H9 (cell line): ENCODE results near the gene C7. TPM values are rescaled to one million over a fixed set of nuclear protein-coding genes. Genes with fewer than 3 reads are reported as not detected.

Experiments
- DNase-seq: peaks from one replicate; pipeline ENCODE4 v3.0.0-alpha.2; 2017
- H2AFZ ChIP-seq: one replicate; pipeline ENCODE4 v1.6.1; 2013; ENCODE audit warnings: mild to moderate bottlenecking, low read length, control low read depth, moderate library complexity
- H2AK5ac ChIP-seq: 2 replicates; pipeline ENCODE4 v1.6.1; 2013; ENCODE audit warnings: low read length, control low read depth, mixed read lengths; ENCODE audit not compliant: insufficient read length
- H2BK120ac ChIP-seq: one replicate; pipeline ENCODE4 v1.6.1; 2013; ENCODE audit warnings: low read depth, mild to moderate bottlenecking, low read length, control low read depth, inconsistent platforms; ENCODE audit not compliant: poor library complexity, severe bottlenecking
- H2BK12ac ChIP-seq: 2 replicates; pipeline ENCODE4 v1.6.1; 2013; ENCODE audit warnings: low read length, control low read depth, mixed read lengths, low read depth; ENCODE audit not compliant: insufficient read length
- H2BK15ac ChIP-seq: 2 replicates; pipeline ENCODE4 v1.6.1; 2013; ENCODE audit warnings: low read depth, low read length, control low read depth
- H2BK20ac ChIP-seq: one replicate; pipeline ENCODE4 v1.6.1; 2013; ENCODE audit warnings: low read depth, mild to moderate bottlenecking, low read length, control low read depth, inconsistent platforms; ENCODE audit not compliant: poor library complexity, severe bottlenecking
- H2BK5ac ChIP-seq: 2 replicates; pipeline ENCODE4 v1.6.1; 2013; ENCODE audit warnings: low read length, control low read depth, mixed read lengths; ENCODE audit not compliant: insufficient read length
- H3K14ac ChIP-seq: 2 replicates; pipeline ENCODE4 v1.6.1; 2013; ENCODE audit warnings: low read length, control low read depth; ENCODE audit not compliant: insufficient read depth
- H3K18ac ChIP-seq: 2 replicates; pipeline ENCODE4 v1.6.1; 2013; ENCODE audit warnings: low read depth, mild to moderate bottlenecking, mixed read lengths, low read length, control low read depth; ENCODE audit not compliant: insufficient read length
- H3K23ac ChIP-seq: 2 replicates; pipeline ENCODE4 v1.6.1; 2013; ENCODE audit warnings: low read length, control low read depth, mixed read lengths, low read depth; ENCODE audit not compliant: insufficient read length
- H3K23me2 ChIP-seq: 2 replicates; pipeline ENCODE4 v1.6.1; 2013; ENCODE audit warnings: low read depth, mild to moderate bottlenecking, mixed read lengths, low read length, control low read depth; ENCODE audit not compliant: insufficient read length, poor library complexity, severe bottlenecking
- H3K27ac ChIP-seq: 2 replicates; pipeline ENCODE4 v1.5.1; 2013; ENCODE audit warnings: low read length, control low read depth, mixed read lengths, low read depth; ENCODE audit not compliant: insufficient read length
- H3K27me3 ChIP-seq: 2 replicates; pipeline ENCODE4 v1.6.1; 2013; ENCODE audit warnings: low read length, control low read depth, inconsistent platforms; ENCODE audit not compliant: insufficient read depth
- H3K4ac ChIP-seq: 2 replicates; pipeline ENCODE4 v1.6.1; 2013; ENCODE audit warnings: low read depth, mild to moderate bottlenecking, control low read depth, inconsistent platforms, low read length, moderate library complexity
- H3K4me1 ChIP-seq: 2 replicates; pipeline ENCODE4 v1.6.1; 2013; ENCODE audit warnings: low read length, control low read depth, inconsistent platforms; ENCODE audit not compliant: insufficient read depth
- H3K4me2 ChIP-seq: 2 replicates; pipeline ENCODE4 v1.6.1; 2013; ENCODE audit warnings: low read length, control low read depth, mixed read lengths; ENCODE audit not compliant: insufficient read length, insufficient read depth
- H3K56ac ChIP-seq: 2 replicates; pipeline ENCODE4 v1.6.1; 2013; ENCODE audit warnings: low read depth, mild to moderate bottlenecking, mixed read lengths, low read length, control low read depth; ENCODE audit not compliant: insufficient read length
- H3K79me1 ChIP-seq: 2 replicates; pipeline ENCODE4 v1.6.1; 2013; ENCODE audit warnings: low read depth, mild to moderate bottlenecking, moderate library complexity, low read length, control low read depth, inconsistent platforms; ENCODE audit not compliant: insufficient read depth, poor library complexity, severe bottlenecking
- H3K79me2 ChIP-seq: 2 replicates; pipeline ENCODE4 v1.6.1; 2013; ENCODE audit warnings: low read length, control low read depth, inconsistent platforms; ENCODE audit not compliant: insufficient read depth
- H3K9ac ChIP-seq: 2 replicates; pipeline ENCODE4 v1.6.1; 2013; ENCODE audit warnings: low read length, control low read depth, mixed read lengths; ENCODE audit not compliant: insufficient read length; ENCODE audit errors: extremely low read depth
- H3K9me3 ChIP-seq: one replicate; pipeline ENCODE4 v1.6.1; 2013; ENCODE audit warnings: low read depth, low read length, inconsistent platforms; ENCODE audit not compliant: control insufficient read depth
- H3T11ph ChIP-seq: one replicate; pipeline ENCODE4 v1.6.1; 2013; ENCODE audit warnings: mild to moderate bottlenecking, low read length, control low read depth, inconsistent platforms
- H4K20me1 ChIP-seq: one replicate; pipeline ENCODE4 v1.6.1; 2013; ENCODE audit not compliant: control insufficient read depth, insufficient read length, insufficient read depth
- H4K5ac ChIP-seq: 2 replicates; pipeline ENCODE4 v1.6.1; 2013; ENCODE audit warnings: low read depth, mild to moderate bottlenecking, mixed read lengths, low read length, control low read depth; ENCODE audit not compliant: insufficient read length
- H4K8ac ChIP-seq: replicated peaks from 2 replicates; pipeline ENCODE4 v1.6.1; 2013; ENCODE audit warnings: low read length, control low read depth, mixed read lengths, low read depth; ENCODE audit not compliant: insufficient read length
- H4K91ac ChIP-seq: 2 replicates; pipeline ENCODE4 v1.6.1; 2013; ENCODE audit warnings: low read depth, mild to moderate bottlenecking, moderate library complexity, mixed read lengths, low read length, control low read depth; ENCODE audit not compliant: insufficient read length
- H3K27ac Mint-ChIP-seq, 3 experiments: 2 replicates in 2 of 3; 3 replicates in 1 of 3; pipeline ENCODE4 v1.8.0; 2020 to 2021; ENCODE audit warnings: mixed read lengths in 3 of 3, mild to moderate bottlenecking in 1 of 3, moderate library complexity in 1 of 3
- H3K27me3 Mint-ChIP-seq: 2 replicates; pipeline ENCODE4 v1.8.0; 2021; ENCODE audit warnings: low read depth, mild to moderate bottlenecking, moderate library complexity, mixed read lengths
- H3K36me3 Mint-ChIP-seq, 3 experiments: 2 replicates in 2 of 3; 3 replicates in 1 of 3; pipeline ENCODE4 v1.8.0; 2020 to 2021; ENCODE audit warnings: low read depth in 3 of 3, mixed read lengths in 3 of 3; ENCODE audit not compliant: insufficient read depth in 1 of 3
- H3K4me1 Mint-ChIP-seq, 2 experiments: 2 replicates each; pipeline ENCODE4 v1.8.0; 2020; ENCODE audit warnings: mixed read lengths in 2 of 2
- H3K4me3 Mint-ChIP-seq, 2 experiments: 2 replicates in 1 of 2; 3 replicates in 1 of 2; pipeline ENCODE4 v1.8.0; 2020 to 2021; ENCODE audit warnings: mild to moderate bottlenecking in 2 of 2, mixed read lengths in 2 of 2, moderate library complexity in 1 of 2
- H3K9me3 Mint-ChIP-seq, 2 experiments: 2 replicates in 1 of 2; 3 replicates in 1 of 2; pipeline ENCODE4 v1.8.0; 2020; ENCODE audit warnings: mild to moderate bottlenecking in 2 of 2, mixed read lengths in 2 of 2, moderate library complexity in 1 of 2
- WGBS: extraction: QIAGEN DNeasy Blood & Tissue Kit; methylation state at CpG from one replicate; pipeline ENCODE4 v1.1.7; 2013; ENCODE audit warnings: missing lambda C conversion rate, low lambda C conversion rate, mixed read lengths; ENCODE audit not compliant: insufficient read length; ENCODE audit errors: extremely low coverage; 5-methylcytosine and 5-hydroxymethylcytosine counted together
- total RNA-seq: library from RNA; stranded (reverse); gene quantifications from 2 replicates; pipeline ENCODE4 v1.2.1, GENCODE V29; 2021
- TF ChIP-seq, protein P1 (sequence below): fragments of 200-600 bp; sonication (generic); conservative IDR thresholded peaks from 3 replicates; pipeline ENCODE4 v1.8.0; 2021; ENCODE audit warnings: antibody characterized with exemption, mild to moderate bottlenecking

C7 gene
- total RNA-seq, 1 experiment from 2014 or later = 0.52 TPM

DNA sequence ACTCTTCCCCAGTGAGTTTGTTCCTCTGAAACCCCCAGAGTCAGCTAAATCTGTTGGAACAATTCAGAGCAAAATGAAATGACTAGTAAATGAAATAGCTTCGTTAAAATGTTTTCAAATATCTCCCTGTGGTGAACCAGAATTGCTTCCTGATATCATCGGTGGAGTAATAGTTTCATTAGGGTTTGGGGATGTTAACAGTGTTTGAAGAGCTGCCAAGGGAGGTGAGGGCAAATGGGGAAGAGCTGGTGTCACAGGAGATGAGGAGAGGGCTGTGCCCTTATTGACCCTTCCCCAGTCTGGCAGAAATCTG lies 4.3 kb upstream of the C7 start:
- no peak overlapping the region for H3K56ac ChIP-seq
- no peak overlapping the region for H4K5ac ChIP-seq
- no peaks in the 10 kb centered on the region for H3K79me2 ChIP-seq
- H2BK12ac ChIP-seq = no peak overlapping the region
- DNase-seq = no peak
- Mint-ChIP-seq H3K27me3 (no peaks in the 10 kb centered on the region), H3K36me3 (no peaks in the 10 kb centered on the region), H3K4me1 (peaks cover 8 to 16% of the 10 kb centered on the region in 2 experiments), H3K27ac (no peak overlapping the region), H3K4me3 (no peak overlapping the region; a peak in 1 of 5 replicates), H3K9me3 (no peaks in the 10 kb centered on the region; a peak in 1 of 5 replicates)
- WGBS = no CpG with 5 or more reads among the region's 2 CpGs
- H3K14ac ChIP-seq = no peak overlapping the region
- H3T11ph ChIP-seq = no peak overlapping the region
- H3K27ac ChIP-seq = no peak overlapping the region
- no peak overlapping the region for H3K4ac ChIP-seq
- H4K8ac ChIP-seq = no peak overlapping the region
- H3K9me3 ChIP-seq = no peaks in the 10 kb centered on the region
- no peaks in the 10 kb centered on the region for H4K20me1 ChIP-seq
- H3K27me3 ChIP-seq = no peaks in the 10 kb centered on the region
- TF ChIP-seq, protein P1, sequence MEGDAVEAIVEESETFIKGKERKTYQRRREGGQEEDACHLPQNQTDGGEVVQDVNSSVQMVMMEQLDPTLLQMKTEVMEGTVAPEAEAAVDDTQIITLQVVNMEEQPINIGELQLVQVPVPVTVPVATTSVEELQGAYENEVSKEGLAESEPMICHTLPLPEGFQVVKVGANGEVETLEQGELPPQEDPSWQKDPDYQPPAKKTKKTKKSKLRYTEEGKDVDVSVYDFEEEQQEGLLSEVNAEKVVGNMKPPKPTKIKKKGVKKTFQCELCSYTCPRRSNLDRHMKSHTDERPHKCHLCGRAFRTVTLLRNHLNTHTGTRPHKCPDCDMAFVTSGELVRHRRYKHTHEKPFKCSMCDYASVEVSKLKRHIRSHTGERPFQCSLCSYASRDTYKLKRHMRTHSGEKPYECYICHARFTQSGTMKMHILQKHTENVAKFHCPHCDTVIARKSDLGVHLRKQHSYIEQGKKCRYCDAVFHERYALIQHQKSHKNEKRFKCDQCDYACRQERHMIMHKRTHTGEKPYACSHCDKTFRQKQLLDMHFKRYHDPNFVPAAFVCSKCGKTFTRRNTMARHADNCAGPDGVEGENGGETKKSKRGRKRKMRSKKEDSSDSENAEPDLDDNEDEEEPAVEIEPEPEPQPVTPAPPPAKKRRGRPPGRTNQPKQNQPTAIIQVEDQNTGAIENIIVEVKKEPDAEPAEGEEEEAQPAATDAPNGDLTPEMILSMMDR = peak; percentile 7; the same call in 1 of the 3 replicates
- H3K23ac ChIP-seq = no peak overlapping the region
- no peak overlapping the region for H2AK5ac ChIP-seq
- H2BK5ac ChIP-seq = no peak overlapping the region
- no peak overlapping the region for H3K9ac ChIP-seq
- H3K18ac ChIP-seq = no peak overlapping the region
- no peaks in the 10 kb centered on the region for H3K4me1 ChIP-seq
- no peak overlapping the region for H2BK120ac ChIP-seq
- H3K79me1 ChIP-seq = no peaks in the 10 kb centered on the region
- H2AFZ ChIP-seq = no peak overlapping the region
- H4K91ac ChIP-seq = no peak overlapping the region
- H3K23me2 ChIP-seq = no peaks in the 10 kb centered on the region
- H2BK20ac ChIP-seq = no peak overlapping the region
- no peak overlapping the region for H3K4me2 ChIP-seq
- H2BK15ac ChIP-seq = no peak overlapping the region
